T-cell (primary cell): Measurements from ENCODE around the gene TRIOBP. TPM values are rescaled to one million over a fixed set of nuclear protein-coding genes. Genes with fewer than 3 reads are reported as not detected.

Experiments used
- ATAC-seq, 4 experiments: fragments of 200-7000 bp in 3 of 4; fragments of 150-1000 bp in 1 of 4; cut with Tn5 transposase; replicated peaks in 1 of 4; 1 replicate in 3 of 4; 2 replicates in 1 of 4; pipeline ENCODE4 v1.10.0; 2021; ENCODE audit warnings: moderate library complexity in 3 of 4, mild to moderate bottlenecking in 2 of 4, moderate number of reproducible peaks in 1 of 4
- CTCF ChIA-PET, 2 donors: fragments of 300-600 bp; sonication (Branson Sonifier 250); formaldehyde crosslinking; loops; one replicate each; lab custom pipeline; 2022; ENCODE audit warnings: antibody characterized with exemption in 2 of 2; lab: Charles Lee
- POLR2A ChIA-PET, 2 donors: fragments of 300-600 bp; sonication (Branson Sonifier 250); formaldehyde crosslinking; loops; one replicate each; lab custom pipeline; 2022; ENCODE audit warnings: antibody characterized with exemption in 2 of 2; lab: Charles Lee
- DNase-seq, 35 experiments: peaks; one replicate each; pipeline versions ENCODE4 v3.0.0 to v3.0.0-alpha.2; 2013 to 2023
- H3K27ac ChIP-seq: one replicate; pipeline ENCODE4 v1.5.1; 2013; ENCODE audit warnings: low read length
- H3K27me3 ChIP-seq, 2 experiments: replicated peaks in 1 of 2; 1 replicate in 1 of 2; 2 replicates in 1 of 2; pipeline versions ENCODE4 v1.6.1 to v1.7.0; 2013; ENCODE audit warnings: low read length in 1 of 2, mixed read lengths in 1 of 2; ENCODE audit not compliant: control insufficient read depth in 2 of 2, insufficient read depth in 2 of 2; ENCODE audit errors: extremely low read depth in 1 of 2
- H3K36me3 ChIP-seq, 2 donors: 1 replicate in 1 of 2; 2 replicates in 1 of 2; pipeline versions ENCODE4 v1.6.1 to v1.7.0; 2013; ENCODE audit warnings: low read length in 1 of 2; ENCODE audit not compliant: control insufficient read depth in 2 of 2, insufficient read depth in 1 of 2; ENCODE audit errors: extremely low read depth in 1 of 2
- H3K4me1 ChIP-seq, 2 experiments: 1 replicate in 1 of 2; 2 replicates in 1 of 2; pipeline versions ENCODE4 v1.6.1 to v1.7.0; 2013; ENCODE audit warnings: low read length in 2 of 2, mixed read lengths in 1 of 2; ENCODE audit not compliant: insufficient read depth in 2 of 2, control insufficient read depth in 1 of 2; ENCODE audit errors: extremely low read depth in 1 of 2
- H3K4me3 ChIP-seq, 2 donors: 1 replicate in 1 of 2; 2 replicates in 1 of 2; pipeline versions ENCODE4 v1.5.1 to v1.7.0; 2013; ENCODE audit warnings: mild to moderate bottlenecking in 2 of 2, low read length in 1 of 2, moderate library complexity in 1 of 2; ENCODE audit not compliant: control insufficient read depth in 1 of 2; ENCODE audit errors: extremely low read depth in 1 of 2
- H3K9me3 ChIP-seq: 2 replicates; pipeline ENCODE4 v1.7.0; 2013
- H3K27ac Mint-ChIP-seq, 2 donors: one replicate each; pipeline ENCODE4 v1.8.0; 2020 to 2021; ENCODE audit warnings: mild to moderate bottlenecking in 2 of 2, mixed read lengths in 2 of 2
- H3K27me3 Mint-ChIP-seq, 2 donors: one replicate each; pipeline ENCODE4 v1.8.0; 2021 to 2022; ENCODE audit warnings: mixed read lengths in 2 of 2
- H3K36me3 Mint-ChIP-seq: one replicate; pipeline ENCODE4 v1.8.0; 2021; ENCODE audit warnings: mixed read lengths
- H3K4me1 Mint-ChIP-seq, 3 donors: one replicate each; pipeline ENCODE4 v1.8.0; 2020 to 2022; ENCODE audit warnings: mixed read lengths in 3 of 3, mild to moderate bottlenecking in 1 of 3
- H3K4me3 Mint-ChIP-seq, 3 donors: one replicate each; pipeline ENCODE4 v1.8.0; 2020 to 2022; ENCODE audit warnings: mild to moderate bottlenecking in 3 of 3, mixed read lengths in 3 of 3, moderate library complexity in 3 of 3
- H3K9me3 Mint-ChIP-seq, 3 donors: one replicate each; pipeline ENCODE4 v1.8.0; 2020 to 2022; ENCODE audit warnings: mixed read lengths in 3 of 3
- WGBS: methylation state at CpG from one replicate; pipeline ENCODE4 v1.1.5; 2013; ENCODE audit warnings: missing lambda C conversion rate; ENCODE audit not compliant: insufficient coverage; 5-methylcytosine and 5-hydroxymethylcytosine counted together
- total RNA-seq, 35 experiments: library from RNA in 6 of 35; stranded (reverse) in 6 of 35; fragments of 120-200 nt in 1 of 35; gene quantifications; one replicate each; pipeline versions ENCODE4 v1.2.1 to v1.2.4 and lab custom pipeline; 2013 to 2026

TRIOBP gene
- total RNA-seq, 5 donors from 2014 or later (not counting 1 experiment from before 2014, with no cell fraction given) = 14.5 to 36.8 (median 31.1) TPM

DNA sequence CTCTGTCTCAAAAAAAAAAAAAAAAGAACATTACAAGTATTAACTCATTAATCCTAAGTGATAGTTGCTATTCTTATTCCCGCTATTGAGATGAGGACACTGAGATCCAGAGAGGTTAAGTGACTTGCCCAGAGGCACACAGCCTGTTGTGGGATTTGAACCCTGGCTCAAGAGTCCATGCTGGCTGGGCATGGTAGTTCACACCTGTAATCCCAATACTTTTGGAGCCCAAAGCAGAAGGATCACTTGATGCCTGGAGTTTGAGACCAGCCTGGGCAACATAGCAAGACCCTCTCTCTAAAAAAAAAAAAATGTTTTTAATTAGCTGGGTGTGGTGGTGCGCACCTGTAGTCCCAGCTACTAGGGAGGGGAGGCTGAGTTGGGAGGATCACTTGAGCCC, 115.0 kb downstream of the TRIOBP start:
- no peak overlapping the region for H3K27ac ChIP-seq
- DNase-seq (no peak), ATAC-seq (no peak)
- H3K4me3 ChIP-seq = no peak overlapping the region
- H3K36me3 ChIP-seq = no peaks in the 10 kb centered on the region
- peaks cover 0 to 39% of the 10 kb centered on the region in 2 donors for H3K27me3 Mint-ChIP-seq
- ChIA-PET POLR2A (no interaction called here), CTCF (no interaction called here)
- no peaks in the 10 kb centered on the region for H3K36me3 Mint-ChIP-seq
- H3K4me3 Mint-ChIP-seq = no peak overlapping the region
- H3K27ac Mint-ChIP-seq = no peak overlapping the region
- no peaks in the 10 kb centered on the region for H3K9me3 Mint-ChIP-seq
- H3K4me1 ChIP-seq = peaks cover 6 to 21% of the 10 kb centered on the region in 2 experiments
- no peaks in the 10 kb centered on the region for H3K9me3 ChIP-seq
- H3K4me1 Mint-ChIP-seq = peaks cover 13 to 16% (median 15%) of the 10 kb centered on the region in 3 donors
- peaks cover 0 to 83% of the 10 kb centered on the region in 2 experiments for H3K27me3 ChIP-seq
- WGBS = no CpG with 5 or more reads among the region's 2 CpGs

GRCh38 chr22:37812869-37813678, 116.2 kb downstream of the TRIOBP start:
- WGBS = 96% methylated on average over 5 of the region's 27 CpGs
- no peaks in the 10 kb centered on the region for H3K36me3 Mint-ChIP-seq
- no peak for ATAC-seq
- Histone ChIP-seq H3K27ac (no peak overlapping the region), H3K4me3 (no peak overlapping the region), H3K4me1 (peaks cover 7 to 18% of the 10 kb centered on the region in 2 experiments), H3K27me3 (peaks cover 0 to 85% of the 10 kb centered on the region in 2 experiments), H3K9me3 (no peaks in the 10 kb centered on the region), H3K36me3 (no peaks in the 10 kb centered on the region)
- H3K9me3 Mint-ChIP-seq = no peaks in the 10 kb centered on the region
- POLR2A ChIA-PET = no interaction called here
- peaks cover 0 to 34% of the 10 kb centered on the region in 2 donors for H3K27me3 Mint-ChIP-seq
- H3K27ac Mint-ChIP-seq = no peak overlapping the region
- CTCF ChIA-PET = interaction anchor here in 1 of 2 donors (0.7 to 1.0 kb wide), 2 partner anchors 50 to 141 kb away, joined by 3 read pairs; no protein-coding TSS in a partner anchor
- H3K4me1 Mint-ChIP-seq = peaks cover 13 to 16% (median 13%) of the 10 kb centered on the region in 3 donors
- DNase-seq = no peak
- H3K4me3 Mint-ChIP-seq = no peak overlapping the region

GRCh38 chr22:37815593-37815992, 118.7 kb downstream of the TRIOBP start:
- CTCF ChIA-PET = interaction anchor here in 1 of 2 donors (1.3 kb wide), 1 partner anchor 48 kb away, joined by 9 read pairs; no protein-coding TSS in a partner anchor
- Mint-ChIP-seq H3K36me3 (no peaks in the 10 kb centered on the region), H3K27ac (no peak overlapping the region), H3K4me1 (peaks cover 9 to 15% (median 13%) of the 10 kb centered on the region in 3 donors), H3K9me3 (no peaks in the 10 kb centered on the region), H3K4me3 (no peak overlapping the region), H3K27me3 (peaks cover 8 to 23% of the 10 kb centered on the region in 2 donors)
- Histone ChIP-seq H3K36me3 (no peaks in the 10 kb centered on the region), H3K27me3 (peaks cover 0 to 78% of the 10 kb centered on the region in 2 experiments), H3K27ac (no peak overlapping the region), H3K4me1 (peaks cover 3 to 20% of the 10 kb centered on the region in 2 experiments), H3K4me3 (no peak overlapping the region), H3K9me3 (no peaks in the 10 kb centered on the region)
- DNase-seq (no peak), ATAC-seq (no peak)
- 89% methylated on average over 11 of the region's 12 CpGs for WGBS
- POLR2A ChIA-PET = no interaction called here

DNA sequence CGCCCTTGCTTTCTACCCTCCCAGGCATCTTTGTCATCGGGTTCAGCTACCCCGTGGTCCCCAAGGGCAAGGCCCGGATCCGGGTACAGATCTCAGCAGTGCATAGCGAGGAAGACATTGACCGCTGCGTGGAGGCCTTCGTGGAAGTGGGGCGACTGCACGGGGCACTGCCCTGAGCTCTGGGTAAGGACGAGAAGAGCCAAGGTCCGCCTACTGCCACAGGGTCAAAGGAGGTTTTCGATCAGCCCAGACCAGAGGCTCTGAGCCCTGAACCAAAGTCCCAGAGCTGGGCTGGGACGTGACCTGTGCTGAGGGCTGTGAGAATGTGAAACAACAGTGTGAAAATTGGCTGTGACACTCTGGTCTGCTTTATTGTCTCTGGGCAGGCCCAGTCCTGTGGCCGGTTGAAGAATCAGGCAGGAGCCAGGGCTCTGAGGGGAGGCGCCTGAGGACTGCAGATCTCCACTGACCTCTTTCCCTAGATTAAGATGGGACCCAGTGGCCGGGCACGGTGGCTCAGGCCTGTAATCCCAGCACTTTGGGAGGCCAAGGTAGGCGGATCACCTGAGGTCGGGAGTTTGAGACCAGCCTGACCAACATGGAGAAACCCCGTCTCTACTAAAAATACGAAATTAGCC, 119.8 kb downstream of the TRIOBP start:
- ChIA-PET POLR2A (no interaction called here), CTCF (interaction anchor here (0.5 to 3.5 kb wide), 7 partner anchors 8 to 118 kb away, joined by 3 to 41 read pairs (median 4); partner anchors contain the start of gene GCAT (in 1 of the 2))
- no peaks in the 10 kb centered on the region for H3K9me3 ChIP-seq
- no peak overlapping the region for H3K4me3 ChIP-seq
- peaks cover 3 to 20% of the 10 kb centered on the region in 2 experiments for H3K4me1 ChIP-seq
- 92% methylated on average over 18 of the region's 23 CpGs for WGBS
- Mint-ChIP-seq H3K4me3 (no peak overlapping the region), H3K36me3 (no peaks in the 10 kb centered on the region), H3K27ac (no peak overlapping the region), H3K4me1 (peaks cover 9 to 15% (median 13%) of the 10 kb centered on the region in 3 donors), H3K9me3 (no peaks in the 10 kb centered on the region), H3K27me3 (peaks cover 9 to 25% of the 10 kb centered on the region in 2 donors)
- DNase-seq (no peak), ATAC-seq (no peak)
- peaks cover 0 to 72% of the 10 kb centered on the region in 2 experiments for H3K27me3 ChIP-seq
- no peaks in the 10 kb centered on the region for H3K36me3 ChIP-seq
- H3K27ac ChIP-seq = no peak overlapping the region

DNA sequence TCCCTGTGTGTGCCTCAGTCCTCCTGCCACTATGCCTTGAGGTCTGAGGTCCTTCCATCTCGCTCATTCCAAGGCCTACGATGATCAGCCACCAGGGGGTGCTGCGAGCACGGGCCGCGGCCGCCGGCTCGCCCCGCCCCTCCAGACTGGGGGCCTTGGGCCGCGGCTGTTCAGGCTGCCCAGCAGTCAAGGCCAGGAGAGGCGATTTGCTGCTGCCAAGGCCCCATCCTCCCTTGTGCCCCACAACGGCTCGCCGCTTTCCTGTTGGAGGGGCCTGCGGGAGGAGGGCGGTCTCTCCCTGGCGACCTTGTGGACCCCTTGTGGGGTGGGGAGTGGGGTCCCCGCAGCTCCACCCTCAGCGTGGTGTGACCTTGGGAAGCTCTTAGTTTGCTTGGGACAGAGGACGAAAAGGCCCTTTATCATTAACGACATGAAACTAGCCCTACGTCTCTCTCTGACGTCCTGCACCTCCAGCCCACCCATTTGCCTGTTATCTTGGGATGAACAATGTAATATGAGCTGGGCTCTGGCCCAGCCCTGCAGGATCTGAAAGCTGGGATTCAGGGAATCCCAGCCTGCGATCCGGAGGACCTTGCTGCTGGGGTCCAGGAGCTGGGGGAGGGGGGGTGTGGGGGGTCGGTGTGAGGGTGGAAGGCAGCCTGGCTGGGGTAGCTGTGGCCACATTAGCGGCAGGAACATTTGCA, 121.0 kb downstream of the TRIOBP start:
- ChIA-PET POLR2A (no interaction called here), CTCF (interaction anchor here (0.6 to 3.5 kb wide), 11 partner anchors 9 to 136 kb away, joined by 3 to 41 read pairs (median 4); partner anchors contain the start of genes ANKRD54 (in 1 of the 2), C22orf23 (in 1 of the 2), GCAT (in 1 of the 2) and POLR2F (in 1 of the 2))
- Histone ChIP-seq H3K4me1 (peaks cover 3 to 20% of the 10 kb centered on the region in 2 experiments), H3K36me3 (no peaks in the 10 kb centered on the region), H3K27me3 (peaks cover 0 to 75% of the 10 kb centered on the region in 2 experiments), H3K4me3 (peak overlapping the region; percentile 40 to 65), H3K27ac (no peak overlapping the region), H3K9me3 (no peaks in the 10 kb centered on the region)
- DNase-seq = peak; percentile 40 to 87 (median 71)
- no peaks in the 10 kb centered on the region for H3K9me3 Mint-ChIP-seq
- WGBS = 1% methylated on average over 11 of the region's 29 CpGs
- no peaks in the 10 kb centered on the region for H3K36me3 Mint-ChIP-seq
- peak; percentile 80 to 82 (median 80) for ATAC-seq
- peaks cover 18 to 23% of the 10 kb centered on the region in 2 donors for H3K27me3 Mint-ChIP-seq
- H3K27ac Mint-ChIP-seq = no peak overlapping the region
- H3K4me3 Mint-ChIP-seq = peak overlapping the region; percentile 34 to 62 (median 43)
- H3K4me1 Mint-ChIP-seq = peaks cover 13 to 15% (median 13%) of the 10 kb centered on the region in 3 donors
